GM18508 (cell line): ENCODE measurements around the gene NREP.

Experiments
- ATAC-seq: cut with Tn5 transposase; IDR thresholded peaks from one replicate; pipeline ENCODE4 v1.9.1; 2021; ENCODE audit warnings: moderate number of reproducible peaks; ENCODE audit not compliant: insufficient read depth, unreplicated experiment

Gene NREP

DNA sequence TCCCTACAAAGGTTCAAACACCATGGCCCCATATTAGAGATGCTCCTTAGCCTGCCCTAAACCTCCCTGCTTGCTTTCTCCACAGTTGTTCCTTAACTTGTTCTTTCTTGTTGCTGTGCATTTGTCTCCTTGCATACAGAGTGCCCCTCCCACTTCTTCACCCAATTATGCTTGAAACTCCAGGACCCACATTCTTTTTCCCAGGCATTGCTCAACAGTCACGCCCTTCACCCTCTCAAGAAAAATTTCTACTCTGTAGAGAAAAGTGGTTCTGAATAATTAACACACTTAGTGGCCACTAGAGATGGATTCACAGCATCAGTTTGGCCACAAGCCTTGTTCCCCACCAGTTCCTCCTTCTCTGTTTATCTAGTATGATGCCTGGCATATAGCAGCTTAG lies 57.7 kb downstream of the NREP start:
- ATAC-seq = no peak

DNA sequence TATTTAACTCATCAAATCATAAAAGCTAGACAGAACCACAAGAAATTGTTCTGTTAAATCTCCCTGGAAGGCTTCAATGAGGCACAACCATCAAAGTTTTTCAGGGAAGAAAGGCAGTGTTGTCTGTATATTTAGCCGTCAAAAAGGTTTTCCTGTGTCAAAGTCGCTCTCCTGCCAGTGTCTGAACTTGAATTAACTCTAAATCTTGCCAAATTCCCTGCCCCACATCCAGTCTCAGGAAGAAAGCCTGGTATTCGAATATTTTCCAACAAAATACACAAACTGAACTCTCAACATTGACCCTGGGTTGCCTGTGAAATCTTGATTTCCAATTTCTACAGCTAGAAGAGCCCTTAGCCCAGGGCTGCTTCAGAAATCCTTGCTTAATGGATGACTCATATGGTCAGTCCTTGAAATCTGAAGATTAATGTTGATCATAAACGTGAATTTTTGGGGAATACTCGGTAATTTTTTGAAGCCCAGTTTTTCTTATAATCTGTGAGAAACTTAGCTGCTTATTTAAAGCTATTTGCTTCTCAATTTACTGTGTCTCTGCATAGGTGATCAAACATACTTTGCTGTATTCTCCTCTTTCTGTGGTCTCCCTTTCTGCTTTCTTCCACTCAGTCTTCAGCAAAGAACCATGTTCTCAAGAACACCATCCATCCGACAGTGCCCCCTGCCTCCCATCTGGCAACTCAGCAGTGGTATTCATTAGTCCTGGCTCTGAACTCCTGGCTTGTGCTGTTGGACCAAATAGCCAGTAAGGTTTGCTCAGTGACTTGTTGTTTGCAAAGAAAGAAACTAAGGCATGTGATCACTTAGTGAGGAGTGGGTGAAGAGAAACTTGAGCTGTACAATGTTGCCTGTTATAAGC lies 58.9 kb downstream of the NREP start:
- no peak for ATAC-seq

DNA sequence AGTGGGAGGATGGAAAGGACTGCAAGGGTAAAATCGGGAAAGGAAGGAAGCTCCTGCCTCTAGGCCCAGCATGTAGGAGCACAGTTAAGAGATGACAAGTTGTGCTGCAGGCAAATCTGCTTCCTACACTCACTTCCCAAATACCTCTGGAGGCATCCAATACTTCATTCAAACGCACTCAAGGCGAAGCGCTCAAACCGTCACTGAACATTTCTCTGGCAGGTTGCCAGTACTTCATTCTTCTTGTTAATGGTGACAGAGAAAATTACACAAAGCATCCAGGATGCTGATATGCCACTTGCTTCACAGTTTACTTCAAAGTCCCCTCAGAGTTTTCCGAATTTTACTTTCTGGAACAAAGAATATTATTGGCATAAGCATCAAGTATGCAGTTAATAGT lies 59.8 kb downstream of the NREP start:
- ATAC-seq = no peak

DNA sequence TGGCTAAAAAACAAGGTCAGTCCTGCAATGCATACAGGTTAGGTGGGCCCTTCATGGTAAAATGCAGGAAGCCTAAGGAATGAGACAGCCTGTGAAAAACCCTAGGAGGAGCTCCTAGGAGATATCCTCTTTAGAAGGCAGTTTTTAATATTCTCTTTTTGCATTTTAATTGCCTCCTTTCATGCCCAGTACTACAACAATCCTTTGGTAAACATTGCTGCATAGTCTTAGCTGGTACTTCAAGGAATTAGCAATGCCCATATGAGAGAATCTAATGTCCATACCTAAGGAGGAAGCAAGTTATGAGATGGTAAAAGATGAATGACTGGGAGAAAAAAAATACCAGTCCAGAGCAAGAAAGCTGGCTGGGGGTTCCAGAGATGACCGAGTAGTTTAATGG lies 61.0 kb downstream of the NREP start:
- no peak for ATAC-seq

DNA sequence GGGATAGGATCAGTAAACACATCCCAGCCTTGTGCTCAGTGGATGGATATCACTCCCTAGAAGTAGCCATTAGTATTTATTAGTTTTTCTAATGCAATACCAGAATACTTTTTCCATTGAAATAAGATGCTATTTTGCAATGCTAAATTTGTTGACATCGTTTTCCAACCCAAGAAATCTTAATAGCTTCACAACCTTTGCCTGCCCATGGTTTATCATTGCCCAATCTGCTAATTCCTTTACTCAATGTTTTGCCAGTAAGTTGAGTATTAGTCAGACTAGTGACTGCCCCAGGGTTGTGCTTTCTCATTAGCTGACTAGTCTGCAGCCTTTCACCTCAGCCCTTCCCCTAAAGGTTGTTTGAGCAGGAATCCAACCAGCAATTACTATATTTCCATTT lies 62.9 kb downstream of the NREP start:
- ATAC-seq = no peak

DNA sequence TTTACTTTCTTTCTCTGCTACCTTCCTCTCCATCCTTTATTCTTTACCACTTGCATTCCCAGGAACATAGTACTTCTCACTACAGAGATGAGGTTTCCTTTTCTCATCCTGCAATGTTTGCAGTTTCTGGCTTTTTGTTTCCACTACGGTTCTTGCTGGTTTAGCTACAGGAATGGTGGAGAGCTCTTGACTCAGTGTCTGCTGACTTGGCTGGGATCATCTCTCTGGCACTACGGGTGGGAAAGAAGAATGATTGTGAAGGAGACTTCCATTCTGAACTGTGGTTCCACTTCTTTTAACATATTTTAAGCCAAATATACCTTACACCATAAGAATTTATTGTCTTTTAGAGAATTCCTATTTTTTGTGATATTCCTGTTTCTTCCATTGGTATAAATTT lies 65.1 kb downstream of the NREP start:
- no peak for ATAC-seq

DNA sequence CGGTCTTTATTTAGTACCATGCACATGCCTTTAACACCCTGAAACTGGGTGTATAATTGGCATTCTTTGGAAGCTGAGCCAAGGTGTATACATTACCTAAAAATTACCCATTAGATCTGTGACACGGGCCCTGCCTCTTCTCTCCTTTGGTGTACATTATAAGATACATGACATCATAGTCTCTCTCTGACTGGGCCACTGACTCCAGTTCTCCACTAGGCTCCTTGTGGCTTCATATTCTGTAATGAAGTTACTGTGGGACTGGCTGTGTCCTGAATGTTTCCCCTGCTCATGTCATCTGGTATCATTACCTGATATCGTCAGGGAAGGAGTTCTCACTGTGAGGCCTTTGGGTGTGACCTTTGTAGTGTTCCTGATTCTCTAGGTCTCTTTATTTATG lies 65.5 kb downstream of the NREP start:
- ATAC-seq = no peak

DNA sequence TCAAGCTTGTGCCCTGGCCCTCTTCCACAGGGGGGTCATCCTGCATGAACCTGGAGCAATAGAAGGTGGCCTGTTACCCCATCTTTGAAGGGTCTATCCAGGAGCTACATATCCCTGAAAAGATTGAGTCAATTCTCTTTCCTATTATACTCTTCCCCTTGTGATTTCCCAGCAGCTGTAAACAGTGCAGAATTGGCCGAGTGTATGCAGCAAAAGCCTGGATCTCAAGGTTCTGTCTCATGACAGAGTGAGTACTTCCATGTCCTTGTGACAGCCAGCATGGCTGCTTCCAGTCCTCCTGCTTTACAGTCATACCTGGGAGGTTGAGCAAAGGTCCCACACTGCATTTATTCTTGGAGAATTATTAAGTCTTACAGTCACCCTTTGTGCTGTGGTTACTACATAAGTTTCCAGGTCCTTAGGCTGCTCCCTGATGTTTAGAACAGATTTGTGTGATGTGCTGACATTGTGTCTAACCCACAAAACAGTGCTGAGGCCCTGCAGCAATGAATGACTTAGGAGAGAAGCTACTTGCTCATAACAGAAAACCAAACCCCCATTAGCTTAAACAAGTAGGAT lies 67.5 kb downstream of the NREP start:
- ATAC-seq = no peak

DNA sequence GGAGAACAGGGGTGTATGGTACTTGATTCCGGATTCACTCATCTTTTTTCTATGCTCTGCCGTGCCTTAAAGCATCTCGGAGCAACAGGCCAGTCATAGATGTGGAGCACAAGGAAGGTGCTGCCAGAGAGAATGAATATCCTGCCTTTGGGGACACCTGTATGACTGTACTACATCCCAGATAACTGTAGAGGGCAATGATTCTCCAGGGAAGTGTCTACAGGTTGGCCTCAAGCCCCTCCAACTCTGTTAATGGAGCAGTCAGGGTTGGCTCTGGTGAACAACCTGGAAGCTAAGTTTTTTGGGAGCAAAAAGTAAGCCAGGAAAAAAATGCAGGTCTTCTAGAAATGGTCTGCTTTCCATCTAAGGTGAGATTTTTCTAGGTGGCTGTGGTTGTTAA lies 71.0 kb downstream of the NREP start:
- no peak for ATAC-seq

DNA sequence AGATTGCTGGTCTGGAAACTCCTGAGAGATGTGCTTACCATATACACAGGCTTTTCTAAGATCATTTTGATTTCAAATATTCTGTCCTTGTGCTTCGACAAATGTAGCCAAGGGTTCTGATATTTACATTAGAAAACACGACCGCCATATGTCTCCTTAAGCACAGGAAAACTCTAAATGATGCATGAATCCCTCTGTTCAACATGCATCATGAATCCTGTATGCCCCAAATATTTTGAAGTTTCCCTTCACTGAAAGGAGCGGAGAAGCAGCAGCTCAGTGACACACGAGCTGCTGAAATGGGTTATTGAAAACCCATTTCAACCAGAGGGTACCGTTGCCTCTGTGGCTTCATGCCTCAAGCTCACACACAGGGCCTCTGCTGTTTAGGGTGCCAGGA lies 74.4 kb downstream of the NREP start:
- ATAC-seq = no peak

DNA sequence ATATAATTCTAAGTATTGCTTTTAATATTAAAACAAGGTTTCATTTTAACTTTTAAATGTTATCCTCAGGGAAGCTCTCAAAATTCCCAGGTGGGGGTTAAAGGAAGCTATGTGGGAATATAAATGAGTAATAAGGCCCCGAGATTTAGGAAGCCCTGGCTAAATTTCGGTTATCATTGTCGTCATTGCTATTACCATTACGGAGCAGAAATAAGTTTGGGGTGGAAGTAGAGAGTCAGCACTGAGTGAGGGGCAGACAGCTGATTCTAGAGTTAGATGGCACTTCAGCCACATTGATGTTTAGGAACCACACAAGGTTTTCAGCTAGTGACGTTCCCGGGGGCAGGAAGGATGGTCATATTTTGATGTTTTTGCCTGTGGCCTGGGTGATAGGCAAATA lies 74.9 kb downstream of the NREP start:
- ATAC-seq = no peak

DNA sequence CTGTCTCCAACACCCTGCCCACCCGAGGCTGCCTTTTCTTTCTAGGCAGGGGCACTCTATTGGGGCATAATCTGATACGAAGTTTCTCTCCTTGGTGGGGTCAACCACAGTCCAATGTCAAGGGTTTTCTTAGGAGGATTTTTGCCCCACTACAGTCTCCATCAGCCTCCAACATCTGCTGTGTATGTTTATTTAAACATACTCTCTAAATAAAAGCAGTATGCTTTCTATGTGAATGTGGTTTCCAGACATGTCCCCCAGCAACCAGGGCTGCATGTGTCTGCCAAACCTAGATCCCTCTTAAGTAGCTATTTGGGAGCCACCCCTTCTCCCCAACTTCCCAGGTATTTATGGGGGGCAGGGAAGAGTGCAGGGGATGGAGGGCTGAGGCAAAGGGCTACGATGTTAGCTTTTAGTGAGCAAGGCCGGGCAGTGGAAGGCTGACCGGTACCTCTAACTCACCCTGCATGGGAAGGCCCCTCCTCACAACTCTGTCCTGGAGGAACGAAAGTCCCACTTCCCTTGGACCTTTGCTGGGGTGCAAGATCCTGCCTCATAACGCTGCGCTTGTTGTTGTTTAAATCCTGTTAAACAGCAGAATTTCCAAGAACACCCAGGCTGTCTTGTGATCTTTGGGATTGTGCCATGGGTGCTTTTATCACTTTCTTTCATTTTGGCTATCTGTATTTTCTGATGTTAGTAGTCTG lies 75.4 kb downstream of the NREP start:
- ATAC-seq = no peak

DNA sequence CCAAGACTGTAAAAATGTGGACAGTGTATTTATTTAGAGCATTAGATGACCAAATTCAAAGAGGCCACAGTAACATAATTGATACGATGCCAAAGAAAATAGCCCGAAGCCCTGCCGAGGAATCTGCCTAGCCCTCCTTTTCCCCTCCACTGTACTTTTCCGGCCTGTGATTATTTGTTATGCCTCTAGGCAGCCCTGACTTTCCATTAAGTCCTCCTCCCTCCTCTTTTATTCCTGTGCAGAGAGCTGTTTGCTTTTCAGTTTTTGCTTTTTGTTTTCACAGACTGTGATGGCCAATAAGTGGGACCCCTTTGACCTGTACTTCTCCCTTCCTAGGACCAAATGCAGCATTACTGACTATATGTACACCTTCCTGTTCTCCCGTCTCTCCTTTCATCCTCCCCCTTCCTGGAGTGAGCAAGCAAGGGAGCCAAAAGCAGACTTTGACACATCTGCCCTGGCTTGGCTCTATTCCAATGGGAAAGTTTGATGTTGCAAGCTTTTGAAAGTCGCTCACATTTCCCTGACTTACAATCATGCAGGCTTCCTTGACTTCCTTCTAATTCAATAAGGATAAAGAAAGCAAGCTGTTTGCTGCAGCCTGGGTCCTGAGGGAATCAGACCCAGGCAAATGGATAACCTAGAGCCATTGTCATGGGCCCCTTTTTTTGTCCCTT lies 76.1 kb downstream of the NREP start:
- no peak for ATAC-seq

DNA sequence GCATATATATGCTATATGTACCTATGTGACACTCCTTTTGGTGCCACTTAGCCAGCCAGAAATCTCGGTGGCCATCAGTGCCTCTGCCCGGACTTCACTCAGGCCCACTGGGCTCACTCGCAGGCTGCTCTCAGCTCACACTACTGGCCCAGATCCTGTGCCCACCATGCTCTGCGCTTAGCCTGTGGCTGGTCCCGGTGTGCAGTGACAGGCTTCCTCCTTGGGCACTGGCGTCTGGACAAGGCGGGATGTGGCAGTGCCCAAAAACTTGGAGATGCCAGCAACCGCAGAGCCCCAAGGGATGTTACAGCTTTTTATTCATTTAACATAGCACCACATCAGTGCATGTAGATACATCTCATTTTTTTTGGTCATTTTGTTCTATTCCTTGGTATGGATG lies 77.4 kb downstream of the NREP start:
- no peak for ATAC-seq
